ENCODE results near the gene MCTP2. TPM values are rescaled to one million over a fixed set of nuclear protein-coding genes. Genes with fewer than 3 reads are reported as not detected.

Gene MCTP2
- total and polyA plus RNA-seq, 2 of the 13 experiments (the other 11 are each of a cell fraction or from before 2014, with no cell fraction given) = 5.1 to 8.6 TPM

DNA sequence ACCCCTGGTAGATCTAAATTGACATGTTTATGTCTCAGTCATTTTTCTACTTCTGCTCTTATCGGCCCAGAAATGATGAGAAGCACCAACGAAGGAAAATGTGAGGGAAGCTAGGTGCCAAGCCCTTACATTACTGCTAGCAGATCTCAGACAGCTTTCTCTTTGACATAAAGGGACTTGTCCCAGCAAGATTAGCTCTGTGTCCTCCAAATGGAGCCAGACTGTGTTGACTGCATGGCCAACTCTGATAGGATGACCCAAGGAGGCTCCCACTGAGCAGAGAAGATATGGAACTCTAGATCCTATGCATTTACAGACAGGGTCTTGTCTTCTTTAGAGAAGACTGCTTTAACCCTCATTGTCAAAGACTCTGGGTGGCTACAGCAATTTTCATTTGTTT is 2.8 kb upstream of the MCTP2 start:
- H3K27me3 ChIP-seq (ENCODE audit: control insufficient read depth in 1 of 2, insufficient read depth in 2 of 2, low read length in 2 of 2) = no peaks in the 10 kb centered on the region; a peak in 1 of 5 replicates
- H3K36me3 ChIP-seq (replicated peaks in 1 of 2; ENCODE audit: control insufficient read depth in 1 of 2, insufficient read depth in 2 of 2, low read length in 2 of 2) = no peaks in the 10 kb centered on the region
- in situ Hi-C loops (cut with HindIII; ENCODE audit: extremely low pct_ligation_motif_present, low pct_unique_long_range_greater_than_20kb) = no loop called here
- no peaks in the 10 kb centered on the region for H3K9me3 ChIP-seq (ENCODE audit: low read length)
- TF ChIP-seq, protein P1, sequence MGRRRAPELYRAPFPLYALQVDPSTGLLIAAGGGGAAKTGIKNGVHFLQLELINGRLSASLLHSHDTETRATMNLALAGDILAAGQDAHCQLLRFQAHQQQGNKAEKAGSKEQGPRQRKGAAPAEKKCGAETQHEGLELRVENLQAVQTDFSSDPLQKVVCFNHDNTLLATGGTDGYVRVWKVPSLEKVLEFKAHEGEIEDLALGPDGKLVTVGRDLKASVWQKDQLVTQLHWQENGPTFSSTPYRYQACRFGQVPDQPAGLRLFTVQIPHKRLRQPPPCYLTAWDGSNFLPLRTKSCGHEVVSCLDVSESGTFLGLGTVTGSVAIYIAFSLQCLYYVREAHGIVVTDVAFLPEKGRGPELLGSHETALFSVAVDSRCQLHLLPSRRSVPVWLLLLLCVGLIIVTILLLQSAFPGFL (CRISPR knock-in tag; IDR thresholded peaks at IDR 0.05) = no peak
- H3K4me1 ChIP-seq (ENCODE audit: insufficient read depth, low read length) = peaks cover 6% of the 10 kb centered on the region; the same call in 1 of the 2 replicates
- H3K79me2 ChIP-seq (ENCODE audit: insufficient read depth, low read length) = peaks cover 2% of the 10 kb centered on the region
- intact Hi-C loops (cut with micrococcal nuclease; ENCODE audit: unreplicated experiment) = no loop called here
- H3K9ac ChIP-seq (ENCODE audit: insufficient read depth, low read depth, low read length) = no peak overlapping the region
- ChIA-PET POLR2A (no interaction called here), CTCF (ENCODE audit: low intra/inter-chr PET ratio, low total read pairs) (no interaction called here)
- no peak overlapping the region for H3K4me3 ChIP-seq (replicated peaks in 1 of 3; ENCODE audit: insufficient read depth in 1 of 3, low read depth in 2 of 3, low read length in 3 of 3)
- ATAC-seq (no peak), FAIRE-seq (no peak), DNase-seq (ENCODE audit: low spot score) (no peak)
- WGBS (ENCODE audit: low lambda C conversion rate) = 39% methylated on average over 2 of the region's 2 CpGs
- no peak overlapping the region for H3K4me2 ChIP-seq (ENCODE audit: low read depth, low read length)
- no peak overlapping the region for H2AFZ ChIP-seq (ENCODE audit: low read length)
- H4K20me1 ChIP-seq (ENCODE audit: insufficient read depth, low read length) = no peaks in the 10 kb centered on the region
- BruUV-seq (replicated peaks) = no TSS peak
- H3K27ac ChIP-seq (ENCODE audit: extremely low read length, insufficient read depth, low read length) = no peak overlapping the region

DNA sequence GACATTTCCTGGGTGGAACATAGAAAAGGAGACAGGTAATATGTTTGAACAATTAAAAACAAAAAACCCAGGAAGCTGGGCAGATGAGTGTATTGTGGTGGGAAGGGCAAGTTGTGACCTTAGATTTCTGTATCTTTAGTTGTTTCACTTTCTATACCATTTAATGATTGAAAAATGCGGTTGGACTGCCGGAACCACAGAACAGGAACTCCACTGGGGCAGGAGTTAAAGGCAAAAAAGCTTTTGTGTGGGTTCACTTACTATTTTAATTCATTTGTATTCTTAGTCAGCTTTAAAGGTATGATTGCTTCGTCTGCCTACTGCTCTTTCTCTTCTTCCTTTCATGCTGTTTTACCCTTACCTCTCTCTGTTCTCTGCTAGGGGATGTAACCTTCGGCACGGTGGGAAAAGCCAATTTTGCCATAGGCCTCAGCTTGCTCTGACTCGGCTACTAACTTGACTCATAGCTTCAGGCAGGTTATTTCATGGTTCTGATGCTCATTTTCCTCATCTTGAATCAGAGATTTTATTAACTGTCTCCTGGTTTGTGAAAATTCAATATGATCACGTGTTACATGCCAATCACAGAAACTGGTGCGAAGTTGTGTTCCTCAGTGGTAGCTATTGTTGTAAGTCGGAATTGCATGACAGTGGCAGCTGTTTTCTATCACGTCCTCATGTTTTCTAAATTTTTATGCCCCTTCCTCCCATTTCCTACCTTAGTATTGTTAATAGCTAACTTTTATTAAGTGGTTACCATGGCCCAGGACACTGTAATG is 1.6 kb upstream of the MCTP2 start:
- no peak overlapping the region for H3K9ac ChIP-seq (ENCODE audit: insufficient read depth, low read depth, low read length)
- peaks cover 6% of the 10 kb centered on the region; the same call in 1 of the 2 replicates for H3K4me1 ChIP-seq (ENCODE audit: insufficient read depth, low read length)
- no TSS peak for BruUV-seq (replicated peaks)
- H4K20me1 ChIP-seq (ENCODE audit: insufficient read depth, low read length) = no peaks in the 10 kb centered on the region
- no peak overlapping the region for H3K27ac ChIP-seq (ENCODE audit: extremely low read length, insufficient read depth, low read length)
- TF ChIP-seq MTA3 (CRISPR knock-in tag; IDR thresholded peaks at IDR 0.05) = no peak
- TF ChIP-seq ZFP36L2 (CRISPR knock-in tag; IDR thresholded peaks at IDR 0.05) = no peak
- no peak for TF ChIP-seq ZNF256 (CRISPR knock-in tag; conservative IDR thresholded peaks at IDR 0.05)
- TF ChIP-seq NCOA5 (CRISPR knock-in tag; IDR thresholded peaks at IDR 0.05) = no peak
- no peak for TF ChIP-seq RBFOX2 (IDR thresholded peaks at IDR 0.05; ENCODE audit: low read depth, low read length)
- no peak for TF ChIP-seq ZNF615 (CRISPR knock-in tag; IDR thresholded peaks at IDR 0.05; ENCODE audit: borderline replicate concordance)
- TF ChIP-seq AGO1 (IDR thresholded peaks at IDR 0.05; ENCODE audit: low read depth, low read length, poor library complexity, severe bottlenecking) = no peak
- TF ChIP-seq, protein P2, sequence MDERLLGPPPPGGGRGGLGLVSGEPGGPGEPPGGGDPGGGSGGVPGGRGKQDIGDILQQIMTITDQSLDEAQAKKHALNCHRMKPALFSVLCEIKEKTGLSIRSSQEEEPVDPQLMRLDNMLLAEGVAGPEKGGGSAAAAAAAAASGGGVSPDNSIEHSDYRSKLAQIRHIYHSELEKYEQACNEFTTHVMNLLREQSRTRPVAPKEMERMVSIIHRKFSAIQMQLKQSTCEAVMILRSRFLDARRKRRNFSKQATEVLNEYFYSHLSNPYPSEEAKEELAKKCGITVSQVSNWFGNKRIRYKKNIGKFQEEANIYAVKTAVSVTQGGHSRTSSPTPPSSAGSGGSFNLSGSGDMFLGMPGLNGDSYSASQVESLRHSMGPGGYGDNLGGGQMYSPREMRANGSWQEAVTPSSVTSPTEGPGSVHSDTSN (CRISPR knock-in tag; IDR thresholded peaks at IDR 0.05) = no peak
- TF ChIP-seq, protein P3, sequence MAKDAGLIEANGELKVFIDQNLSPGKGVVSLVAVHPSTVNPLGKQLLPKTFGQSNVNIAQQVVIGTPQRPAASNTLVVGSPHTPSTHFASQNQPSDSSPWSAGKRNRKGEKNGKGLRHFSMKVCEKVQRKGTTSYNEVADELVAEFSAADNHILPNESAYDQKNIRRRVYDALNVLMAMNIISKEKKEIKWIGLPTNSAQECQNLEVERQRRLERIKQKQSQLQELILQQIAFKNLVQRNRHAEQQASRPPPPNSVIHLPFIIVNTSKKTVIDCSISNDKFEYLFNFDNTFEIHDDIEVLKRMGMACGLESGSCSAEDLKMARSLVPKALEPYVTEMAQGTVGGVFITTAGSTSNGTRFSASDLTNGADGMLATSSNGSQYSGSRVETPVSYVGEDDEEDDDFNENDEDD (CRISPR knock-in tag; IDR thresholded peaks at IDR 0.05; ENCODE audit: borderline replicate concordance) = no peak
- no peak for TF ChIP-seq SNAI1 (CRISPR knock-in tag; IDR thresholded peaks at IDR 0.05; ENCODE audit: borderline replicate concordance)
- TF ChIP-seq, protein P4, sequence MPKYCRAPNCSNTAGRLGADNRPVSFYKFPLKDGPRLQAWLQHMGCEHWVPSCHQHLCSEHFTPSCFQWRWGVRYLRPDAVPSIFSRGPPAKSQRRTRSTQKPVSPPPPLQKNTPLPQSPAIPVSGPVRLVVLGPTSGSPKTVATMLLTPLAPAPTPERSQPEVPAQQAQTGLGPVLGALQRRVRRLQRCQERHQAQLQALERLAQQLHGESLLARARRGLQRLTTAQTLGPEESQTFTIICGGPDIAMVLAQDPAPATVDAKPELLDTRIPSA (CRISPR knock-in tag; IDR thresholded peaks at IDR 0.05; ENCODE audit: borderline replicate concordance) = no peak
- no peak for TF ChIP-seq MAFK (conservative IDR thresholded peaks at IDR 0.05 in 1 of 2, IDR thresholded peaks at IDR 0.05 in 1 of 2; ENCODE audit: low read length in 2 of 2)
- 59% methylated on average over 10 of the region's 10 CpGs for WGBS (ENCODE audit: low lambda C conversion rate)
- ATAC-seq = no peak
- H3K4me3 ChIP-seq (replicated peaks in 1 of 3; ENCODE audit: insufficient read depth in 1 of 3, low read depth in 2 of 3, low read length in 3 of 3) = no peak overlapping the region
- H3K27me3 ChIP-seq (ENCODE audit: control insufficient read depth in 1 of 2, insufficient read depth in 2 of 2, low read length in 2 of 2) = no peaks in the 10 kb centered on the region; a peak in 1 of 5 replicates
- H3K4me2 ChIP-seq (ENCODE audit: low read depth, low read length) = no peak overlapping the region
- no peak for DNase-seq (ENCODE audit: low spot score)
- no peaks in the 10 kb centered on the region for H3K36me3 ChIP-seq (replicated peaks in 1 of 2; ENCODE audit: control insufficient read depth in 1 of 2, insufficient read depth in 2 of 2, low read length in 2 of 2)
- H3K79me2 ChIP-seq (ENCODE audit: insufficient read depth, low read length) = peaks cover 2% of the 10 kb centered on the region
- ChIA-PET POLR2A (interaction anchor here (2.3 to 2.4 kb wide), 2 partner anchors 18 to 24 kb away, joined by 9 to 21 read pairs; no protein-coding TSS in a partner anchor), CTCF (ENCODE audit: low intra/inter-chr PET ratio, low total read pairs) (no interaction called here)
- intact Hi-C loops (cut with micrococcal nuclease; ENCODE audit: unreplicated experiment) = loop anchor here (2.0 kb wide), 3 partner anchors 25 to 93 kb away; no protein-coding TSS in a partner anchor
- no peak overlapping the region for H2AFZ ChIP-seq (ENCODE audit: low read length)
- FAIRE-seq = no peak
- no peaks in the 10 kb centered on the region for H3K9me3 ChIP-seq (ENCODE audit: low read length)
- in situ Hi-C loops (cut with HindIII; ENCODE audit: extremely low pct_ligation_motif_present, low pct_unique_long_range_greater_than_20kb) = no loop called here

All from HepG2 (cell line).